ENCODE measurements around the gene DAGLA. TPM values are rescaled to one million over a fixed set of nuclear protein-coding genes. Genes with fewer than 3 reads are reported as not detected.

Gene DAGLA
- total RNA-seq, 1 donor from 2014 or later = 4.3 TPM

- intact Hi-C loops (cut with DNase I) = no loop called here
- peak; percentile 60 for DNase-seq (ENCODE audit: missing footprints)
- ATAC-seq = no peak
Measured at GRCh38 chr11:61778920-61779650, 98.9 kb downstream of the DAGLA start.

- DNase-seq (ENCODE audit: missing footprints) (peak; percentile 70), ATAC-seq (no peak)
- intact Hi-C loops (cut with DNase I) = no loop called here
Measured at GRCh38 chr11:61779666-61780525, 99.7 kb downstream of the DAGLA start.

- ATAC-seq = no peak
- peak; percentile 44 for DNase-seq (ENCODE audit: missing footprints)
- intact Hi-C loops (cut with DNase I) = no loop called here
Measured at GRCh38 chr11:61780581-61781162, 100.5 kb downstream of the DAGLA start.

GRCh38 chr11:61781585-61781984 lies 101.4 kb downstream of the DAGLA start:
- peak; percentile 54 for DNase-seq (ENCODE audit: missing footprints)
- no peak for ATAC-seq
- intact Hi-C loops (cut with DNase I) = no loop called here

GRCh38 chr11:61782299-61782698 lies 102.1 kb downstream of the DAGLA start:
- no peak for ATAC-seq
- DNase-seq (ENCODE audit: missing footprints) = peak; percentile 3
- intact Hi-C loops (cut with DNase I) = no loop called here

GRCh38 chr11:61782841-61783240 lies 102.7 kb downstream of the DAGLA start:
- intact Hi-C loops (cut with DNase I) = no loop called here
- DNase-seq (ENCODE audit: missing footprints) = peak; percentile 40
- no peak for ATAC-seq

GRCh38 chr11:61783717-61784505 lies 103.7 kb downstream of the DAGLA start:
- ATAC-seq (no peak), DNase-seq (ENCODE audit: missing footprints) (no peak)
- intact Hi-C loops (cut with DNase I) = no loop called here

GRCh38 chr11:61784506-61784805 lies 104.3 kb downstream of the DAGLA start:
- intact Hi-C loops (cut with DNase I) = no loop called here
- DNase-seq (ENCODE audit: missing footprints) (peak; percentile 34), ATAC-seq (no peak)

GRCh38 chr11:61785837-61786402 lies 105.7 kb downstream of the DAGLA start:
- no peak for ATAC-seq
- intact Hi-C loops (cut with DNase I) = no loop called here
- DNase-seq (ENCODE audit: missing footprints) = peak; percentile 37

GRCh38 chr11:61787928-61788491 lies 107.8 kb downstream of the DAGLA start:
- peak; percentile 23 for DNase-seq (ENCODE audit: missing footprints)
- no peak for ATAC-seq
- intact Hi-C loops (cut with DNase I) = no loop called here

GRCh38 chr11:61791737-61792309 lies 111.6 kb downstream of the DAGLA start:
- ATAC-seq (peak; percentile 26), DNase-seq (ENCODE audit: missing footprints) (peak; percentile 70)
- intact Hi-C loops (cut with DNase I) = loop anchor here (2.0 kb wide), 2 partner anchors 291 to 317 kb away; no protein-coding TSS in a partner anchor

- peak; percentile 95 for DNase-seq (ENCODE audit: missing footprints)
- intact Hi-C loops (cut with DNase I) = loop anchor here (2.0 kb wide), 2 partner anchors 290 to 316 kb away; no protein-coding TSS in a partner anchor
- peak; percentile 93 for ATAC-seq
Measured at GRCh38 chr11:61792310-61793082, 112.3 kb downstream of the DAGLA start, which contains the start of the genes FEN1 and TMEM258. Gene FEN1 (plus strand): TSS chr11:61792911. CDS start chr11:61795362, 2,451 bp downstream. Gene TMEM258 (minus strand): TSS chr11:61792599. CDS start chr11:61792558, 41 bp downstream.

- no peak for DNase-seq (ENCODE audit: missing footprints)
- no peak for ATAC-seq
- intact Hi-C loops (cut with DNase I) = loop anchor here (2.0 kb wide), 2 partner anchors 290 to 316 kb away; no protein-coding TSS in a partner anchor
Measured at GRCh38 chr11:61793083-61793828, 113.1 kb downstream of the DAGLA start.

- intact Hi-C loops (cut with DNase I) = loop anchor here (2.0 kb wide), 2 partner anchors 289 to 315 kb away; no protein-coding TSS in a partner anchor
- DNase-seq (ENCODE audit: missing footprints) (no peak), ATAC-seq (no peak)
Measured at GRCh38 chr11:61793829-61794204, 113.6 kb downstream of the DAGLA start.

- no peak for ATAC-seq
- no peak for DNase-seq (ENCODE audit: missing footprints)
- intact Hi-C loops (cut with DNase I) = no loop called here
Measured at GRCh38 chr11:61794579-61794978, 114.4 kb downstream of the DAGLA start.

GRCh38 chr11:61795459-61795858 lies 115.3 kb downstream of the DAGLA start:
- DNase-seq (ENCODE audit: missing footprints) (peak; percentile 26), ATAC-seq (no peak)
- intact Hi-C loops (cut with DNase I) = loop anchor here (5.0 kb wide), 1 partner anchor 152 kb away; no protein-coding TSS in a partner anchor
